Measurements from ENCODE around the gene VMAC. TPM values are rescaled to one million over a fixed set of nuclear protein-coding genes. Genes with fewer than 3 reads are reported as not detected.

VMAC gene
- total and polyA plus RNA-seq, 5 donors from 2014 or later: 4.9 to 25.0 (median 8.1) TPM

DNA sequence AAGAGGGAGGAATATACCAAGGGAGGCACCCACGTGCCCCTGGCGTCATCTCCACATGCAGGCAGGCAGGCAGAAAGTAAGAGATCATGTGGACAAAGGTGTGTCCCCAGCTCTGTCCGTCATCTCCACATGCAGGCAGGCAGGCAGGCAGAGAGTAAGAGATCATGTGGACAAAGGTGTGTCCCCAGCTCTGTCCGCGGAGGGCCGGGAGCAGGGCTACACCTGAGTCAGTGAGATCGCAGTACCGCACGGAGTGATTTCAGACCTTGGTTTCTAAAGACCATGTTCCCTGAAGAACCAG lies 31.6 kb downstream of the VMAC start:
- Histone ChIP-seq H3K27me3 (ENCODE audit: control insufficient read depth, insufficient read depth, low read length) (no peaks in the 10 kb centered on the region), H3K4me1 (ENCODE audit: control insufficient read depth, insufficient read depth, low read length, poor library complexity, severe bottlenecking) (no peaks in the 10 kb centered on the region), H3K36me3 (ENCODE audit: control insufficient read depth, insufficient read depth, low read length) (peaks cover 75% of the 10 kb centered on the region), H3K4me3 (ENCODE audit: low read depth, low read length) (no peak overlapping the region), H3K9me3 (ENCODE audit: control insufficient read depth in 2 of 2, low read length in 2 of 2) (no peaks in the 10 kb centered on the region), H3K27ac (ENCODE audit: insufficient read depth, low read length, poor library complexity, severe bottlenecking) (no peak overlapping the region)
- Mint-ChIP-seq H3K36me3 (peaks cover 14% of the 10 kb centered on the region), H3K4me1 (peaks cover 0 to 12% (median 2%) of the 10 kb centered on the region in 4 donors), H3K27ac (no peak overlapping the region), H3K4me3 (no peak overlapping the region), H3K27me3 (no peaks in the 10 kb centered on the region), H3K9me3 (no peaks in the 10 kb centered on the region)
- no peak for DNase-seq
- ATAC-seq (ENCODE audit: low read depth in 2 of 2): no peak

DNA sequence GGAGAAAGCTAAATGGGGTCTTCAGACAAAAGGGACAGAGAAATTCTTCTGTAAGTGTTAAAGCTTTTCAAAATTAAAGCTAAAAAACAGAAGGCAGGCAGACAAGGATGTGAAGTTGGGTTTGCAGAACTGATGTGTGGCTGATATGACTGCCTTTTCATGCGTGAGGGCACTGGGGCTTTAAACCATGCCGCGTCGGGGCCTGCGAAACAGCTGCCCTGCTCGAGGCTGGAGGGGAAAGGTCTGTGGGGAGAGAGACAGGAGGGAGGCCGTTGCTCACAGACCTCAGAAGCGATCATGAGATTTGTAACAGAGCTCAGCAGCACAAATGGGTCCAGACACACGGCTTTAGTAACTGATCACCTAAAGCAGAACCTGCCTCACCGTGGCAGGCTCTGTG lies 32.9 kb downstream of the VMAC start:
- Mint-ChIP-seq H3K9me3 (no peaks in the 10 kb centered on the region), H3K27ac (peak overlapping the region in 1 of 3 donors; percentile 25), H3K36me3 (peaks cover 14% of the 10 kb centered on the region), H3K27me3 (no peaks in the 10 kb centered on the region), H3K4me3 (no peak overlapping the region), H3K4me1 (peaks cover 0 to 13% (median 2%) of the 10 kb centered on the region in 4 donors)
- Histone ChIP-seq H3K27me3 (ENCODE audit: control insufficient read depth, insufficient read depth, low read length) (no peaks in the 10 kb centered on the region), H3K9me3 (ENCODE audit: control insufficient read depth in 2 of 2, low read length in 2 of 2) (no peaks in the 10 kb centered on the region), H3K27ac (ENCODE audit: insufficient read depth, low read length, poor library complexity, severe bottlenecking) (no peak overlapping the region), H3K4me3 (ENCODE audit: low read depth, low read length) (no peak overlapping the region), H3K4me1 (ENCODE audit: control insufficient read depth, insufficient read depth, low read length, poor library complexity, severe bottlenecking) (no peaks in the 10 kb centered on the region), H3K36me3 (ENCODE audit: control insufficient read depth, insufficient read depth, low read length) (peaks cover 70% of the 10 kb centered on the region)
- DNase-seq: no peak
- ATAC-seq (ENCODE audit: low read depth in 2 of 2): no peak

DNA sequence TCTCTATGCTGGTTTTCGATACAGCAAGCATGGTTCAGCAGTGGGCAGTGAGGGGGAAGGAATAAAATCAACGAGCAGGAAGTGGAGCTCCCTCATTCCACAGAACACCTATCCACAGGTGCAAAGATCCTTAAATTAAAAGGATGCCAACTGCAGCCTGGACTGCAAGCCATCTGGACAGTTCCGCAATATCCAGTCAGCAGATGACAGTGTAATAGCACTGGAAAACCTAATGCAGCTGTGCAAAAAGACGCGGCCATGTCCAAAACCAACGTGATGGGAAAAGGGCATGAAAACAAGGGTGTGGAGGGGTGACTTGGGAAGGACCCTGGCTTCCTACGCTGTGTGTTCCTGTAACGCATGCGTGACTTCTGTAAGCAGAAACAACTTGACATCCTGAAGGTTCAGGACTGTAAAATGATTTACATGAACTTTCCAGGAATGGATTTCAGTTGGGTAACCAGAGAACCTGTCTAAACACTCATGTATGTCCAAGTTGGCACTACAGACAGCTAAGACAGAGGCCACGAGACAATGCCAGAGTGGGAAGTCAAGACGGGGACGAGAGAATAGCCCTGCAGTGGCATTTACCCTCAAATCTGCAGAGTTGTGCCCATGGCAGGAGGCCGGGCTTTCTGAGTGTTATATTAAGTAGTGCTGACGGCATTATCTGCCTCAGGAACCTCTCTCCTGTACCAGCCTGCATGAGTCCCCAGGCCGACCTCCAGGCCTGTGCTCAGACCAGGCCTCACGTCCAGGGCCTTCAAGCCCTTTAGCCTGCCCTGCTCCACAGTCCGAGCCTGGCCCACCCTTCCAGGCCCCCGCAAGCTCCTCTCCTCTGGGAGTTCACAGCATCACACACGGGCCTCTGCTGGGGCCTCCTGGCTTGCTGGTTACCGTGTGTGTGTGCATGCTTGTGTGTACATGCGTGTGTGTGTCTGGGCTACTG lies 35.9 kb downstream of the VMAC start:
- Histone ChIP-seq H3K4me3 (ENCODE audit: low read depth, low read length) (no peak overlapping the region), H3K36me3 (ENCODE audit: control insufficient read depth, insufficient read depth, low read length) (peaks cover 56% of the 10 kb centered on the region), H3K27ac (ENCODE audit: insufficient read depth, low read length, poor library complexity, severe bottlenecking) (no peak overlapping the region), H3K4me1 (ENCODE audit: control insufficient read depth, insufficient read depth, low read length, poor library complexity, severe bottlenecking) (no peaks in the 10 kb centered on the region), H3K9me3 (ENCODE audit: control insufficient read depth in 2 of 2, low read length in 2 of 2) (no peaks in the 10 kb centered on the region), H3K27me3 (ENCODE audit: control insufficient read depth, insufficient read depth, low read length) (no peaks in the 10 kb centered on the region)
- H3K27me3 Mint-ChIP-seq: no peaks in the 10 kb centered on the region
- no peak for ATAC-seq (ENCODE audit: low read depth in 2 of 2)
- peak overlapping the region in 2 of 3 donors; percentile 25 to 86 for H3K27ac Mint-ChIP-seq
- H3K9me3 Mint-ChIP-seq: no peaks in the 10 kb centered on the region
- DNase-seq: no peak
- no peak overlapping the region for H3K4me3 Mint-ChIP-seq
- peaks cover 19% of the 10 kb centered on the region for H3K36me3 Mint-ChIP-seq
- H3K4me1 Mint-ChIP-seq: peaks cover 0 to 35% (median 16%) of the 10 kb centered on the region in 4 donors

DNA sequence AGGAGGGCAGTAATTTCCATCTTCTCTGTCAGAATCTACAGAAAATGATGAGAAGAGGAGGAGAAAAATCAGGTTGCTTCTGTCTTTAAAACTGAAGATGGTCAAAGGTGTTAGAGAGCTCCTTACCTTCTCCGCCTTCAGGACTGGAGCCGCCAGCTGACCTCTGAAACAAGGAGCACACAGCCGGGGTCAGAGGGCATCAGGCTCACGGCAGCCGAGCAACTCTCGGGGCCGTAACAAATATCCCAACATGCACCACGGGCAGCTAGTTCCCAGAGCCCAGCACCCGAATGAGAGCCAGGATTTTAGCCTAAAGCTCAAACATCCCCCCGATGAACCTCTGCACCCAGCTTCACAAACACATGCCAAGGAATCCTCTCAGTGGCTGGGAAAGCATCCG lies 37.0 kb downstream of the VMAC start:
- DNase-seq: no peak
- H3K4me1 Mint-ChIP-seq: peaks cover 0 to 44% (median 21%) of the 10 kb centered on the region in 4 donors
- no peaks in the 10 kb centered on the region for H3K9me3 Mint-ChIP-seq
- no peak overlapping the region for H3K27ac ChIP-seq (ENCODE audit: insufficient read depth, low read length, poor library complexity, severe bottlenecking)
- no peaks in the 10 kb centered on the region for H3K9me3 ChIP-seq (ENCODE audit: control insufficient read depth in 2 of 2, low read length in 2 of 2)
- peaks cover 6% of the 10 kb centered on the region for H3K4me1 ChIP-seq (ENCODE audit: control insufficient read depth, insufficient read depth, low read length, poor library complexity, severe bottlenecking)
- no peaks in the 10 kb centered on the region for H3K27me3 ChIP-seq (ENCODE audit: control insufficient read depth, insufficient read depth, low read length)
- H3K27me3 Mint-ChIP-seq: no peaks in the 10 kb centered on the region
- peaks cover 23% of the 10 kb centered on the region for H3K36me3 Mint-ChIP-seq
- H3K4me3 Mint-ChIP-seq: no peak overlapping the region
- no peak overlapping the region for H3K4me3 ChIP-seq (ENCODE audit: low read depth, low read length)
- H3K36me3 ChIP-seq (ENCODE audit: control insufficient read depth, insufficient read depth, low read length): peaks cover 53% of the 10 kb centered on the region
- no peak for ATAC-seq (ENCODE audit: low read depth in 2 of 2)
- peak overlapping the region in 2 of 3 donors; percentile 36 to 69 for H3K27ac Mint-ChIP-seq

DNA sequence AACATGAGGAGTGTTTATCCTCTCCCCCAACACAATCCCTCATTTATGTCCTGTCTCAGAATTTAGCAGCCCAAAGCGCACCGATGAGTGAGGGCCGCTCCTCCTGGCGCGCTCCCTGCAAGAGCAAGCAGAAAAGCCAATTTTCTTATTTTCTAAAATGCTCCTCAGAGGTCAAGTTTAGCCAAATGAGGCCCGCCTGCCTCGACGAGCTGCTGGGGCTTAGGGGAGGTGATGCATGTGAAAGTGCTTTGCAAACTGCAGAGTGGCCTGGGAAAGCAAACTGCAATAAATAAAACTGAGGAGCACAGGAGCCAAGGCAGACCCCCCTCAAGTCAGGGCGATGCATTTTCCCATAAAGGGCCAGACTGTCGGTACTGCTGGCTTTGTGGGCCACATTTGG lies 38.4 kb downstream of the VMAC start:
- H3K36me3 Mint-ChIP-seq: peaks cover 16% of the 10 kb centered on the region
- Histone ChIP-seq H3K27me3 (ENCODE audit: control insufficient read depth, insufficient read depth, low read length) (no peaks in the 10 kb centered on the region), H3K4me1 (ENCODE audit: control insufficient read depth, insufficient read depth, low read length, poor library complexity, severe bottlenecking) (peaks cover 19% of the 10 kb centered on the region), H3K27ac (ENCODE audit: insufficient read depth, low read length, poor library complexity, severe bottlenecking) (no peak overlapping the region), H3K9me3 (ENCODE audit: control insufficient read depth in 2 of 2, low read length in 2 of 2) (no peaks in the 10 kb centered on the region), H3K36me3 (ENCODE audit: control insufficient read depth, insufficient read depth, low read length) (peaks cover 41% of the 10 kb centered on the region), H3K4me3 (ENCODE audit: low read depth, low read length) (no peak overlapping the region)
- ATAC-seq (ENCODE audit: low read depth in 2 of 2) (no peak), DNase-seq (no peak)
- H3K4me3 Mint-ChIP-seq: no peak overlapping the region
- H3K9me3 Mint-ChIP-seq: no peaks in the 10 kb centered on the region
- H3K4me1 Mint-ChIP-seq: peaks cover 0 to 53% (median 28%) of the 10 kb centered on the region in 4 donors
- H3K27ac Mint-ChIP-seq: peak overlapping the region in 1 of 3 donors; percentile 88
- no peaks in the 10 kb centered on the region for H3K27me3 Mint-ChIP-seq

DNA sequence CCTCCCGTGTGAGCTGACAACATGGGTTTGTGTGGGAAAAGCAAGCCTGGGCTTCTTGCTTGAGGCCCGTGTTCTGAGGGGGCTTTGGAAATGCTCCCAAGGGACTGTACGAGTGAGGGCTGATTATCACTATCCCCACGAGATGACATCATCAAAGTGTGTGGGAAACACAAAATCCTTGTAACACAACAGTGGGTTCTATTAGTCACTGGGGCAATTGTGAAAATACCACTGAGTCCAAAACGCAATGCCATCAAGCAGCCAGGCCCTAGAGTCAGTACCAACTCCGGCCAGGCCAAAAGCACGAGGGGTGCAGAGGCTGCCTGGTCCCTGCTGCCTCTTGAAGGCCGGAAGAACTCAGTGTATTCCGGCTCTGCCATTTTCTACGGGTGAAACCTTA lies 39.0 kb downstream of the VMAC start:
- Mint-ChIP-seq H3K36me3 (peaks cover 18% of the 10 kb centered on the region), H3K27me3 (no peaks in the 10 kb centered on the region), H3K4me1 (peaks cover 0 to 59% (median 32%) of the 10 kb centered on the region in 4 donors), H3K4me3 (peak overlapping the region in 1 of 4 donors; percentile 38), H3K9me3 (no peaks in the 10 kb centered on the region), H3K27ac (peak overlapping the region in 2 of 3 donors; percentile 20 to 46)
- Histone ChIP-seq H3K4me3 (ENCODE audit: low read depth, low read length) (no peak overlapping the region), H3K4me1 (ENCODE audit: control insufficient read depth, insufficient read depth, low read length, poor library complexity, severe bottlenecking) (peaks cover 25% of the 10 kb centered on the region), H3K9me3 (ENCODE audit: control insufficient read depth in 2 of 2, low read length in 2 of 2) (no peaks in the 10 kb centered on the region), H3K36me3 (ENCODE audit: control insufficient read depth, insufficient read depth, low read length) (peaks cover 40% of the 10 kb centered on the region), H3K27ac (ENCODE audit: insufficient read depth, low read length, poor library complexity, severe bottlenecking) (no peak overlapping the region), H3K27me3 (ENCODE audit: control insufficient read depth, insufficient read depth, low read length) (no peaks in the 10 kb centered on the region)
- no peak for ATAC-seq (ENCODE audit: low read depth in 2 of 2)
- DNase-seq: no peak

DNA sequence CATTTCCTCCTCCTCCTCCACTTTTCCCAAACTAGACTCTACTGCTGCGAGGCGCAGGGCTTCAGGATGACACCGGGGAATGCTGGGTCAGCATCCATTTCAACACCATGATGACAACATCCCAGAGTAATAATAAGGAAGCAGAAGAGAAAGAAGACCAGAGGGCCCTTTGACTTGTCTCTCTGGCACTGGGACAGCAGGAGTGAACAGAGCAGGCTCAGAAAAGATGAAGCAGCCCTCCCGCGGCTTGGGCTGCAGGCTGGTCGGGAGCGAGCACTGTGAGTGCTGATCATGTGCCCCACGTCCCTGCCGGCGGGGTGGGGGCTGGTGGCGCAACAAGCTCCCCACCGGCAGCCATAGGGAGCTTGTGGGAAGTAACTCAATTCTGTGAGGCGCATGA lies 42.8 kb downstream of the VMAC start:
- Histone ChIP-seq H3K27ac (ENCODE audit: insufficient read depth, low read length, poor library complexity, severe bottlenecking) (peak overlapping the region; percentile 42), H3K9me3 (ENCODE audit: control insufficient read depth in 2 of 2, low read length in 2 of 2) (no peaks in the 10 kb centered on the region), H3K36me3 (ENCODE audit: control insufficient read depth, insufficient read depth, low read length) (peaks cover 15% of the 10 kb centered on the region), H3K4me1 (ENCODE audit: control insufficient read depth, insufficient read depth, low read length, poor library complexity, severe bottlenecking) (peaks cover 63% of the 10 kb centered on the region), H3K27me3 (ENCODE audit: control insufficient read depth, insufficient read depth, low read length) (no peaks in the 10 kb centered on the region), H3K4me3 (ENCODE audit: low read depth, low read length) (no peak overlapping the region)
- H3K4me3 Mint-ChIP-seq: peak overlapping the region in 3 of 4 donors; percentile 26 to 90 (median 47)
- ATAC-seq (ENCODE audit: low read depth in 2 of 2) (no peak), DNase-seq (no peak)
- H3K27me3 Mint-ChIP-seq: no peaks in the 10 kb centered on the region
- H3K27ac Mint-ChIP-seq: peak overlapping the region; percentile 92 to 96 (median 94)
- H3K36me3 Mint-ChIP-seq: peaks cover 13% of the 10 kb centered on the region
- H3K4me1 Mint-ChIP-seq: peaks cover 19 to 92% (median 62%) of the 10 kb centered on the region in 4 donors
- no peaks in the 10 kb centered on the region for H3K9me3 Mint-ChIP-seq
